Osteoblast (primary cell): ENCODE data around the gene RPL19. TPM values are rescaled to one million over a fixed set of nuclear protein-coding genes. Genes with fewer than 3 reads are reported as not detected.

Experiments
- DNase-seq: peaks from one replicate; pipeline ENCODE4 v3.0.0; 2011; ENCODE audit warnings: low spot score, mixed read lengths; ENCODE audit not compliant: insufficient read length; ENCODE audit errors: missing footprints
- H2AFZ ChIP-seq: 2 replicates; pipeline ENCODE4 v1.6.0; 2011; ENCODE audit warnings: mild to moderate bottlenecking, low read length
- H3K27ac ChIP-seq: 2 replicates; pipeline ENCODE4 v1.5.1; 2011; ENCODE audit warnings: mild to moderate bottlenecking, low read depth, low read length, moderate library complexity
- H3K27me3 ChIP-seq: 2 replicates; pipeline ENCODE4 v1.6.0; 2012; ENCODE audit warnings: mild to moderate bottlenecking, control low read depth, inconsistent platforms, low read length, moderate library complexity; ENCODE audit not compliant: insufficient read depth
- H3K36me3 ChIP-seq: 2 replicates; pipeline ENCODE4 v1.5.1; 2011; ENCODE audit warnings: mild to moderate bottlenecking, low read length, control low read depth, moderate library complexity; ENCODE audit not compliant: insufficient read depth
- H3K4me1 ChIP-seq: 2 replicates; pipeline ENCODE4 v1.5.1; 2011; ENCODE audit warnings: mild to moderate bottlenecking, low read length, control low read depth, moderate library complexity; ENCODE audit not compliant: insufficient read depth
- H3K4me2 ChIP-seq: 2 replicates; pipeline ENCODE4 v1.6.0; 2011; ENCODE audit warnings: mild to moderate bottlenecking, low read length; ENCODE audit not compliant: insufficient read depth
- H3K4me3 ChIP-seq: fragments of 200-600 bp; sonication (generic); 3 replicates; pipeline ENCODE4 v1.5.1; 2012; ENCODE audit warnings: mild to moderate bottlenecking, low read length, inconsistent platforms; ENCODE audit not compliant: insufficient read depth
- H3K79me2 ChIP-seq: 2 replicates; pipeline ENCODE4 v1.6.0; 2012; ENCODE audit warnings: mild to moderate bottlenecking, low read length, control low read depth, inconsistent platforms; ENCODE audit not compliant: insufficient read depth
- H3K9me3 ChIP-seq: 2 replicates; pipeline ENCODE4 v1.5.1; 2011; ENCODE audit warnings: low read depth, low read length, control low read depth
- H4K20me1 ChIP-seq: 2 replicates; pipeline ENCODE4 v1.6.0; 2012; ENCODE audit warnings: mild to moderate bottlenecking, low read length, control low read depth; ENCODE audit not compliant: insufficient read depth
- total RNA-seq: library from RNA; depleted of rRNA; stranded (reverse); fragments of >200 nt; gene quantifications from 2 replicates; pipeline ENCODE4 v1.2.3, GENCODE V29; 2012
- TF ChIP-seq, protein P1 (sequence below): IDR thresholded peaks from 2 replicates; pipeline ENCODE4 v1.5.1; 2011; ENCODE audit warnings: mild to moderate bottlenecking, low read depth, low read length, moderate library complexity; ENCODE audit errors: extremely low read depth

RPL19 gene
- total RNA-seq, 1 donor, result 1,279 TPM

- Histone ChIP-seq H2AFZ (peak overlapping the region; percentile 63), H4K20me1 (no peaks in the 10 kb centered on the region), H3K4me3 (no peak overlapping the region), H3K9me3 (no peaks in the 10 kb centered on the region), H3K27me3 (peaks cover 12% of the 10 kb centered on the region), H3K4me2 (peak overlapping the region; percentile 46), H3K36me3 (no peaks in the 10 kb centered on the region), H3K27ac (peak overlapping the region; percentile 18), H3K4me1 (peaks cover 29% of the 10 kb centered on the region), H3K79me2 (no peaks in the 10 kb centered on the region)
- DNase-seq, result peak; percentile 99
- TF ChIP-seq, protein P1, sequence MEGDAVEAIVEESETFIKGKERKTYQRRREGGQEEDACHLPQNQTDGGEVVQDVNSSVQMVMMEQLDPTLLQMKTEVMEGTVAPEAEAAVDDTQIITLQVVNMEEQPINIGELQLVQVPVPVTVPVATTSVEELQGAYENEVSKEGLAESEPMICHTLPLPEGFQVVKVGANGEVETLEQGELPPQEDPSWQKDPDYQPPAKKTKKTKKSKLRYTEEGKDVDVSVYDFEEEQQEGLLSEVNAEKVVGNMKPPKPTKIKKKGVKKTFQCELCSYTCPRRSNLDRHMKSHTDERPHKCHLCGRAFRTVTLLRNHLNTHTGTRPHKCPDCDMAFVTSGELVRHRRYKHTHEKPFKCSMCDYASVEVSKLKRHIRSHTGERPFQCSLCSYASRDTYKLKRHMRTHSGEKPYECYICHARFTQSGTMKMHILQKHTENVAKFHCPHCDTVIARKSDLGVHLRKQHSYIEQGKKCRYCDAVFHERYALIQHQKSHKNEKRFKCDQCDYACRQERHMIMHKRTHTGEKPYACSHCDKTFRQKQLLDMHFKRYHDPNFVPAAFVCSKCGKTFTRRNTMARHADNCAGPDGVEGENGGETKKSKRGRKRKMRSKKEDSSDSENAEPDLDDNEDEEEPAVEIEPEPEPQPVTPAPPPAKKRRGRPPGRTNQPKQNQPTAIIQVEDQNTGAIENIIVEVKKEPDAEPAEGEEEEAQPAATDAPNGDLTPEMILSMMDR, result no peak
Observed at GRCh38 chr17:39229274-39229913, 29.3 kb downstream of the RPL19 start.

- H3K27ac ChIP-seq, result no peak overlapping the region
- H3K4me3 ChIP-seq, result no peak overlapping the region
- no peaks in the 10 kb centered on the region for H4K20me1 ChIP-seq
- no peak for DNase-seq
- no peaks in the 10 kb centered on the region for H3K79me2 ChIP-seq
- H3K27me3 ChIP-seq, result peaks cover 10% of the 10 kb centered on the region
- no peak overlapping the region for H3K4me2 ChIP-seq
- TF ChIP-seq, protein P1, result no peak
- no peaks in the 10 kb centered on the region for H3K9me3 ChIP-seq
- H2AFZ ChIP-seq, result no peak overlapping the region
- no peaks in the 10 kb centered on the region for H3K36me3 ChIP-seq
- H3K4me1 ChIP-seq, result peaks cover 29% of the 10 kb centered on the region
Observed at GRCh38 chr17:39230361-39230760, 30.3 kb downstream of the RPL19 start.

GRCh38 chr17:39231091-39231561 lies 31.0 kb downstream of the RPL19 start:
- Histone ChIP-seq H3K4me3 (no peak overlapping the region), H3K4me2 (peak overlapping the region; percentile 79), H3K27me3 (peaks cover 3% of the 10 kb centered on the region), H3K4me1 (peaks cover 28% of the 10 kb centered on the region), H3K79me2 (no peaks in the 10 kb centered on the region), H3K36me3 (no peaks in the 10 kb centered on the region), H4K20me1 (no peaks in the 10 kb centered on the region), H3K27ac (peak overlapping the region; percentile 28), H2AFZ (peak overlapping the region; percentile 74), H3K9me3 (no peaks in the 10 kb centered on the region)
- TF ChIP-seq, protein P1, result no peak
- DNase-seq, result peak; percentile 78

GRCh38 chr17:39231591-39232551 lies 31.8 kb downstream of the RPL19 start:
- Histone ChIP-seq H3K79me2 (no peaks in the 10 kb centered on the region), H3K36me3 (no peaks in the 10 kb centered on the region), H3K9me3 (no peaks in the 10 kb centered on the region), H3K27ac (peak overlapping the region; percentile 28), H2AFZ (peak overlapping the region; percentile 75), H3K27me3 (no peaks in the 10 kb centered on the region), H3K4me3 (peak overlapping the region; percentile 56), H4K20me1 (no peaks in the 10 kb centered on the region), H3K4me2 (peak overlapping the region; percentile 79), H3K4me1 (peaks cover 25% of the 10 kb centered on the region)
- DNase-seq, result peak; percentile 97
- TF ChIP-seq, protein P1, result peak; percentile 85
